GM21619 (cell line): ENCODE measurements around the gene TGM6.

ENCODE experiments used
- ATAC-seq: cut with Tn5 transposase; IDR thresholded peaks from one replicate; pipeline ENCODE4 v1.9.1; 2021; ENCODE audit not compliant: unreplicated experiment

TGM6 gene

GRCh38 chr20:2451939-2452732 is 71.4 kb downstream of the TGM6 start:
- ATAC-seq = no peak

- no peak for ATAC-seq
These were observed 73.1 kb downstream of the TGM6 start for GRCh38 chr20:2453792-2454191.

DNA sequence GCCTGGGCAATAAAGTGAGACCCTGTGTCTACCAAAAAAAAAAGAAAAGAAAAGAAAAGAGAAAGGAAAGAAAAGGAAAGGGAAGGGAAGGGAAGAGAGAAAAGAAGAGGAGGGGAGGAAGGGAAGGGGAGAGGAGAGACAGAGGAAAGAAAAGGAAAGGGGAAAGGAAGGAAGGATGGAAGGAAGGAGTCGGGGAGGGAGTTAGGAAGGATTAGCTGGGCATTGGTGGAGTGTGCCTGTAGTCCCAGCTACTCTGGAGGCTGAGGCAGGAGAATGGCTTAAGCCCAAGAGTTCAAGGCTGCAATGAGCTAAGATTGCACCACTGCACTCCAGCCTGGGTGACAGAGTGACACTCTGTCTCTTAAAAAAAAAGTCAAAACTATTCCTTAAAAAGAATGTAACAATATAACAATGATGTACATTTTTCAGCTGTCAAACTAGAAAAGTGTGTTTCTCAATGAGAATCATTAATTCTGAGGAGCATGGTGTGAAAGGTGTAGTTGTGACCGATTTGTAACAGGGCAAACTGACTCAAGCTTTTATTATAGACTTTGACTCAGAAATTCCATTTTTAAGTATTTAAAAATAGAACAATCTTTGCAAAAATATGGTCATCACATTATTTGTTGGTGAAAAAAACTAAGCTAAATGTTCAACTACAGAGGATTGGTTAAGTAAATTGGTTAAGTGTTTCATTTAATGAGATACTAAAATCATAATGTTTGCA is 75.2 kb downstream of the TGM6 start:
- no peak for ATAC-seq

DNA sequence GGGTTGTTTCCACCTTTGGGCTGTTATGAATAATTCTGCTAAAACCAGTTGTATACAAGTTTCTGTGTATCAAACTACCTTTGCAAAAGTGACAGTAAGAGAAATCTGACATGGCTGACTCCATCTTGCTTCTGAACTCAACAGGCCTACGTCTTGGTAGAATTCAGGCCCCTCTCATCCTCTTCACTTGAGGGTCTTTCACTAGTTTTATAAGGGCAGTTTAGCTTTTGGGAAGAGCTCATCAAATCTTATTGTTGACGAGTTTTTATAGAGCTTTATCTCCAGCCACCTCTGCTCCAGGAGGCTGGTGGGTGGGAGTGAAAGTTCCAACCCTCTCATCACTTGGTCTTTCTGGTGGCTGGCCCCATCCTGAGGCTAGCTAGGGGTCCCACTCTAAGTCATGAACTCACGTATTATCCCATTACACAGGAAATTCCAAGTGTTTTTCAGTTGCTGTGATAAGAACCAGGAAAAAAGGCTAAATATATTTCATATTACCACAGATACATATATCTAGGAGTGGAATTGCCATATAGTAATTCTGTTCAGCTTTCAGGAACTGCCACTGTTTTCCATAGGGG is 78.3 kb downstream of the TGM6 start:
- no peak for ATAC-seq

DNA sequence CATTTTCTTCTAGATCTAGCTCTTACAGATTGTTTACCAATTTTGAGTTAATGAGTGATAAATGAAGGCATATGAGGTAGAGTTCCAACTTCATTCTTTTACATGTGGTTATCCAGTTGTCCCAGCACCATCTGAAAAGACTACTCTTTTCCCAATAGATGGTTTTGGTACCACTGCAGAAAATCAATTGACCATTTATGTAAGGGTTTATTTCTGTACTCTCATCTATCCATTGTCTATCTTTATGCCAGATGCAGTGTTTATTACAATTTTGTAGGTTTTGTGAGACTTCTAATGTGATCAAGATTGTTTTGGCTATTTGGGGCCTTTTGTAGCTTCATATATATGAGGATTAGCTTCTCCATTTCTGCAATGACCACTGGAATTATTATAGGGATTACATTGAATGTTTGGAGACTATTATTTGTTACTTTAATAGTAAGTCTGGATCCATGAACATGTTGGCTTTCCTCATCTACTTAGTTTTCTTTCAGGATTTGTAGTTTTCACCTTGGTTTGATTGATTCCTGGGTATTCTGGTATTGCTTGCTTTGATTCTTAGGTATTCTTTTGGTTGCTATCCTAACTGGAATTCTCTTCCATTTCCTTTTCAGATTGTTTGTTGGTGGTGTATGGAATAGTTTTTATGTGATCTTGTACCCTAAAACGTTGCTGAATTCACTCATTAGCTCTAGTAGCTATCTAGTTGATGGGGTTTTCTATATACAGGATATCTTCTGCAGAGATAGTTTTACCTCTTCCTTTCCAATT is 79.5 kb downstream of the TGM6 start:
- no peak for ATAC-seq

DNA sequence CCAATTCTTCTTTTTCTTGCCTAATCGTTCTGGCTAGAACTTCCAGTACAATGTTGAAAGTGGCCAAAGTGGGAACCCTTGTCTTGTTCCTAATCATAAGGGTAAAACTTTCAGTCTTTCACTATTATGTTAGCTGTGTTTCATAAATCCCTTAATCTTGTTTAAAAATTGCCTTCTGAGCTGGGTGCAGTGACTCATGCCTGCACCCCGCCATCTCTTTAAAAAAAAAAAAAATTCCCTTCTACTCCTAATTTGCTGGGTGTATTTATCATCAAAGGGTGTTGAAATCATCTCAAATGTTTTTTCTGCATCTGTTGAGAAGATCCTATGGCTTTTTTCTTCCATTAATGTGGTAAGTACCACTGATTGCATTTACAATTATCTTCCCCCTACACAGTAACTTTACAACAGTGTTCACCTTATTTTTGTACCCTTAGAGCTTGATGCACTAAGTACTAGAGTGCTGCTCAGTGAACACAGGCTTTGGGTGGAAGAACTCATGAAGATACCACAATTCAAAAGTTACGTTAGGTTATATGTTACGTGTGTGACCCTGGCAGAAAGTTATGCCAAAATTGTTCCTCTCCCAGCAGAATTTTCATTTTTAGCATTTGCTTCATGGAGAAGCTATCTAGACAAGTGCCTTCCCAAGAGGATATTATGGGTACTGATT is 80.2 kb downstream of the TGM6 start:
- no peak for ATAC-seq

GRCh38 chr20:2462484-2462883 is 81.8 kb downstream of the TGM6 start:
- ATAC-seq = no peak

DNA sequence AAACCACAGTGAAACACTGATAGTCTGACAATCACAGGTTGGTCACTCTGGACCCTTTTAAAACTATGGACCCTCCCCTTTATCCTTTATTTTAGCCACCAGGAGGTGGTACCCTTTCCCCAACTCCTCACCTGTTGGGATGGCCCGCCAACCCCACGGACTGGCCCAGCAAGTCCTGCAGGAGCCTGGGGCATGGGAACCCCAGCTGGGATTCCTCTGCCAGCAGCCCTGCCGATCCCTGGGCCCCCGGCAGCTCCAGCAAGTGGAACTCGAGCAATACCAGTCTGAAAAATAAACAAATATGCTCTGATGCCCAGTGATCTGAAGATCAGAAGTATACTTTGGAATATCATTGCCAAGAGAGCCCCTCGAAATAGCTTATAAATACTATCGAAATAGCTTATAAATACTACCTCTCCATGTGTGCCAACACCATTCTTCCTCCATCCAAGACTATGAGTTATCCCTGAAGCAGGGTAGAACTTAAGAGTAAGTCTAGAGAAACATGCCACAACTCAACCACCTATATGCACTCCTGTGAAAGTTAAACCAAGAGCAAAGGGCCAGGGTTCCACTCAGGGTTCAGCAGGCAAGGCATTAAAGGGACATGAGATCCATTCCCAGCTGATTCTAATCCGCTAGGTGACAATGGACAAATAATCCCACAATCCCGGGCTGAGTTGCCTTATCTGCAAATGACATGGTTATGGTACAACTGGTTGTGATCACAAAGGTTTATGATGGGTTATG is 83.1 kb downstream of the TGM6 start:
- ATAC-seq = no peak

DNA sequence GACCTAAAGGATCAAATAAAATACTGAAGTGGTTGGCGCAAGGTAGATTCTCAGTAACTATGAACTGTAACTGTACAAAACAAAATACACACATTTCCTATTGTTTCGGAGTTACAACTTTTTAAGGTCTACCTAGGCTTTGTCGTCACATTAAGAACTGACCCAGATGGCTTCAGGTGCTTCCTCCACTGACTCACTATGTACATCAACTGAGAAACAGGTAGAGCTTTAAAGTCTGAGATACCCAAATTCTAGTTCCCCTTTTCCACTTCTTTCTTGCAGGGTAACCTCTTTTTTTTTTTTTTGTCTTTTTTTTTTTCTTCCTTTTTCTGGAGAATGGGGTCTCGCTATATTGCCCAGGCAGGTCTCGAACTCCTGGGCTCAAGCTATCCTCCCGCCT is 84.4 kb downstream of the TGM6 start:
- no peak for ATAC-seq

- ATAC-seq = no peak
These were observed 86.7 kb downstream of the TGM6 start for GRCh38 chr20:2467412-2467811.

DNA sequence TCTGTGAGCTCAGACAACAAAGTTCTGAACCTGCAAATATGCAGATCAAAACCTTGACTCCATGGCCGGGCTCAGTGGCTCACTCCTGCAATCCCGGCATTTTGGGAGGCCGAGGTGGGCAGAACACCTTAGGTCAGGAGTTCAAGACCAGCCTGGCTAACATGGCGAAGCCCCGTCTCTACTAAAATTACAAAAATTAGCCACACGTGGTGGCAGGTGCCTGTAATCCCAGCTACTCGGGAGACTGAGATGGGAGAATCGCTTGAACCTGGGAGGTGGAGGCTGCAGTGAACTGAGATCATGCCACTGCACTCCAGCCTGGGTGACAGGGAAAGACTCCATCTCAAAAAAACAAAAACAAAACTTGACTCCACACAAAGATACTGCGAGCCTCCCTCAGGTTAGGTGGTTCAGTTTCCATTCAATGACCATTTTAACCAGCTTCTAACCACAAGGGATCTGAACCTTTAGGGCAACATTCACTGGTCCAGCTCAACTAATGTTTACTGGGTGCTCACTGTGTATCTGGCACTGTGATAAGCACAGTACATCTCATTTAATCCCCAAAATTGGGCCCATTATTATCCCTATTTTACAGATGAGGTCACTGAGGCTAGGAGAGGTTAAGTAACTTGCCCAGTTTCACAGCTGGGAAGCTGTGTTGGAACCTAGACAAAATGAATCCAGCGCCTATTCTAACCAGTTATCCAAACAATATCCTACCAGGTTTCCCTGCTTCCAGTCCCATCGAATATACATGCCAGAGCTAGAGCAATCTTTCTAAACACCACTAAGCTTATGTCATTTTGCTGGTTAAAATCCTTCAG is 88.1 kb downstream of the TGM6 start:
- no peak for ATAC-seq

DNA sequence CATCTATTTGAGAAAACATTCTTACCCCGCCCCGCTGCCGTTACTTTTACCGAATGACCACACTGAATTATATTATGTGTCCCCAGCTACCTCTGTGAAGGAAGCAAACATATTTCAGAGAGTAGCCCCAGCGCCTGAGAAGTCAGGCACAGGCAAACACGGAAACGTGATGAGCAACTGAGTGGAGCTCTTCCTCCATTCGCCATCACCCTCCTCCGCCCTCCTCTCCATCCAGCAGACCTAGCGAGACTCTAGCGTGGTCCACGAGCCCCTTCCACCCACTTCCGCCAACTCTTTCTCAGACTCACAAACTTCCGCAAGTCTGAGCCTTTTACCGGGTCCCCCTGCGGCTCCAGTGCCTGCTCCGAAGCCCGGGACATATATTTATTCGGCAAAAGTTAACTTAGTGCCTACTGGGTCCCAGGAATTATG is 89.3 kb downstream of the TGM6 start:
- peak; percentile 17 for ATAC-seq

DNA sequence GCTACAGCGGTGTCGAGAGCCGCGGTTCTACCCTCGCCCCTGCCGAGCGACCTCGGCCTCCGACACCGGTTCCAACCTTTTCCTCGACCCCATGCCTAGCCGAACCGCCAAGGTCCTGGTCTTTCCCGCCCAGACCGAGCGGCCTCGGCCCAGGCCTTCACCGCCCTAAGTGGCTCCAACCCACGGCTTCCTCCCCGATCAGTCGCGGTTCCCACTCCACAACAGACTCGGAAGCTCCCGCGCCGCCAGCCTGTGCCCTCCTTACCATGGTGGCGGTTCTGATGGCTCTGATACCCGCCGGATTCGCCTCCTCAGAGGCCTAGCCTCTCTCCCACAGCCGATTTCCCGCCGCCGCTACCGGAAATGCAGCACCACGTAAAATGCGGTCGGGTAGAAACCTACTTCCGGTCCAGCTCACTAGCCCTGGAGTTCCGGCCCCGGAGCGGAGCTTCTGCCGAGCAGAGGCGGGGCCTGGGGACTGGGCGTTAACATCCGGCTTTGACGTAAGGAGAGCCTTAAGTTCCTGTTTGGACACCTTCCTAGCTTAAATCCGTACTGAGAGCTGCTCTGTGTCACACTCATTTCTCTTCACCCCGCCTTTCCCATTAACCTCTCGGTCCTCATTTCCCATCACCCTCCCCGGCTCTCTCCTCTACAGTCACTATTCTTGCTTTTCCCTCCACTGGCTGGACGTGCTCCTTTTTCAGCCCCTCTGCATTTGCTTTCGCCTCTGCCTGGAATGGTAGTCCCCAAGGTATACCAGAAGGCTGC is 89.9 kb downstream of the TGM6 start, which contains the start of gene SNRPB:
Gene SNRPB (minus strand): TSS at position 367 of the 771 bp plus-strand sequence. CDS start 99 bp downstream, at position 268.
- ATAC-seq = peak; percentile 96

DNA sequence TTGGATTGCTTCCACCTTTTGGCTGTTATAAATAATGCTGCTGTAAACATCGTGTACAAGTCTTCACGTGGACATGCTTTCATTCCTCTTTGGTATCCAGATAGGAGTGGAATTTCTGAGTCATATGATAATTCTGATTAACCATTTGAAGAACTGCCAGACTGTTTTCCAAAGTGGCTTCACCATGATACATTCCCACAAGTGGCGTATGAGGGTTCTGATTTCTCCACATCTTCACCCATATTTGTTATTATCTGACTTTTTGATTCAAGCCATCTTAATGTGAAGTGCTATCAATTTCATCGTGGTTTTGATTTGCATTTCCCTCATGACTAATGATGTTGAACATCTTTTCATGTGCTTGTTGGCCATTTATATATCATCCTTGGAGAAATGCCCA is 92.8 kb downstream of the TGM6 start:
- no peak for ATAC-seq

- no peak for ATAC-seq
These were observed 95.4 kb downstream of the TGM6 start for GRCh38 chr20:2475850-2476741.

GRCh38 chr20:2476742-2477615 is 96.3 kb downstream of the TGM6 start:
- no peak for ATAC-seq
